H1 (cell line): ENCODE data around the gene PARG.

Experiments
- CEBPB ChIP-seq: IDR thresholded peaks from 2 replicates; pipeline ENCODE4 v1.6.1; 2012; ENCODE audit warnings: low read depth, low read length
- EP300 ChIP-seq, 2 experiments: IDR thresholded peaks; 1 replicate in 1 of 2; 2 replicates in 1 of 2; pipeline ENCODE4 v1.6.1; 2011 to 2012; ENCODE audit warnings: low read depth in 2 of 2, low read length in 2 of 2, mild to moderate bottlenecking in 2 of 2, borderline replicate concordance in 1 of 2, inconsistent platforms in 1 of 2, moderate library complexity in 1 of 2
- KDM1A ChIP-seq: fragments of 200-600, 300-600 bp; sonication (generic); IDR thresholded peaks from 2 replicates; pipeline ENCODE4 v1.7.1; 2016; ENCODE audit warnings: mild to moderate bottlenecking, low read length, borderline replicate concordance
- MAFK ChIP-seq: IDR thresholded peaks from 2 replicates; pipeline ENCODE4 v1.6.1; 2012; ENCODE audit warnings: low read depth, mild to moderate bottlenecking, improper control_type of control experiment, low read length
- SIRT6 ChIP-seq: IDR thresholded peaks from one replicate; pipeline ENCODE4 v1.7.1; 2012; ENCODE audit warnings: low read length, inconsistent platforms
- TF ChIP-seq, protein P1 (sequence below), 3 experiments: IDR thresholded peaks; 1 replicate in 2 of 3; 2 replicates in 1 of 3; pipeline versions ENCODE4 v1.5.1 to v1.6.1; 2011; ENCODE audit warnings: low read length in 3 of 3, mild to moderate bottlenecking in 3 of 3, inconsistent platforms in 2 of 3, low read depth in 1 of 3, moderate library complexity in 1 of 3; ENCODE audit not compliant: insufficient read depth in 1 of 3; ENCODE audit errors: control extremely low read depth in 1 of 3

GRCh38 chr10:49781247-49781646 is 160.6 kb downstream of the PARG start:
- TF ChIP-seq KDM1A (no peak), MAFK (no peak), EP300 (IDR thresholded peaks at IDR 0.05; ENCODE audit: borderline replicate concordance in 1 of 2, low read depth in 2 of 2, low read length in 2 of 2) (no peak), SIRT6 (no peak), CEBPB (no peak)
- TF ChIP-seq, protein P1, sequence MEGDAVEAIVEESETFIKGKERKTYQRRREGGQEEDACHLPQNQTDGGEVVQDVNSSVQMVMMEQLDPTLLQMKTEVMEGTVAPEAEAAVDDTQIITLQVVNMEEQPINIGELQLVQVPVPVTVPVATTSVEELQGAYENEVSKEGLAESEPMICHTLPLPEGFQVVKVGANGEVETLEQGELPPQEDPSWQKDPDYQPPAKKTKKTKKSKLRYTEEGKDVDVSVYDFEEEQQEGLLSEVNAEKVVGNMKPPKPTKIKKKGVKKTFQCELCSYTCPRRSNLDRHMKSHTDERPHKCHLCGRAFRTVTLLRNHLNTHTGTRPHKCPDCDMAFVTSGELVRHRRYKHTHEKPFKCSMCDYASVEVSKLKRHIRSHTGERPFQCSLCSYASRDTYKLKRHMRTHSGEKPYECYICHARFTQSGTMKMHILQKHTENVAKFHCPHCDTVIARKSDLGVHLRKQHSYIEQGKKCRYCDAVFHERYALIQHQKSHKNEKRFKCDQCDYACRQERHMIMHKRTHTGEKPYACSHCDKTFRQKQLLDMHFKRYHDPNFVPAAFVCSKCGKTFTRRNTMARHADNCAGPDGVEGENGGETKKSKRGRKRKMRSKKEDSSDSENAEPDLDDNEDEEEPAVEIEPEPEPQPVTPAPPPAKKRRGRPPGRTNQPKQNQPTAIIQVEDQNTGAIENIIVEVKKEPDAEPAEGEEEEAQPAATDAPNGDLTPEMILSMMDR (IDR thresholded peaks at IDR 0.05; ENCODE audit: control extremely low read depth in 1 of 3, insufficient read depth in 1 of 3, low read depth in 1 of 3, low read length in 3 of 3), result no peak
